ENCODE measurements around the gene CELF4.

GRCh38 chr18:37258131-37258530 is 307.5 kb downstream of the CELF4 start:
- TF ChIP-seq POLR2A (IDR thresholded peaks at IDR 0.05; ENCODE audit: low read depth, low read length) (no peak), TBL1XR1 (IDR thresholded peaks at IDR 0.05; ENCODE audit: low read depth, low read length) (no peak), EP300 (IDR thresholded peaks at IDR 0.05; ENCODE audit: borderline replicate concordance in 1 of 2, control insufficient read depth in 1 of 2, low read depth in 2 of 2, low read length in 2 of 2) (no peak), MAX (IDR thresholded peaks at IDR 0.05; ENCODE audit: low read depth, low read length) (no peak), GABPA (IDR thresholded peaks at IDR 0.05; ENCODE audit: low read depth) (no peak), CTCF (IDR thresholded peaks at IDR 0.05 in 2 of 3, conservative IDR thresholded peaks at IDR 0.05 in 1 of 3; ENCODE audit: control insufficient read depth in 2 of 3, extremely low read depth in 1 of 3, insufficient read depth in 1 of 3, low read depth in 3 of 3, low read length in 3 of 3) (no peak), EZH2 (IDR thresholded peaks at IDR 0.05; ENCODE audit: borderline replicate concordance, control insufficient read depth, low read depth, low read length) (no peak), RAD21 (IDR thresholded peaks at IDR 0.05; ENCODE audit: insufficient read depth, low read depth, low read length) (no peak), POLR2AphosphoS5 (IDR thresholded peaks at IDR 0.05; ENCODE audit: low read length) (no peak), MXI1 (IDR thresholded peaks at IDR 0.05; ENCODE audit: low read depth, low read length) (no peak), RAD51 (IDR thresholded peaks at IDR 0.05) (no peak), JUND (IDR thresholded peaks at IDR 0.05; ENCODE audit: low read depth, low read length) (no peak)

All from GM12878 (cell line).